Trophoblast cell (in vitro differentiated cells and primary cell): ENCODE results near the gene PIP4P1.

Source experiments
- DNase-seq, 2 donors: peaks; one replicate each; pipeline ENCODE4 v3.0.0-alpha.2; 2016
- H2AFZ ChIP-seq: 2 replicates; pipeline ENCODE4 v1.6.1; 2013; ENCODE audit warnings: low read length, moderate library complexity, mild to moderate bottlenecking; ENCODE audit not compliant: insufficient read depth, poor library complexity
- H2AK5ac ChIP-seq: 2 replicates; pipeline ENCODE4 v1.6.1; 2013; ENCODE audit warnings: mild to moderate bottlenecking, low read length
- H2BK120ac ChIP-seq: 2 replicates; pipeline ENCODE4 v1.6.1; 2013; ENCODE audit warnings: low read length, mild to moderate bottlenecking, moderate library complexity; ENCODE audit not compliant: insufficient read depth, poor library complexity
- H2BK12ac ChIP-seq: 2 replicates; pipeline ENCODE4 v1.6.1; 2013; ENCODE audit warnings: mild to moderate bottlenecking, low read length, moderate library complexity
- H2BK5ac ChIP-seq: 2 replicates; pipeline ENCODE4 v1.6.1; 2013; ENCODE audit warnings: low read length, low read depth, moderate library complexity, mild to moderate bottlenecking; ENCODE audit not compliant: poor library complexity
- H3K14ac ChIP-seq: 2 replicates; pipeline ENCODE4 v1.6.1; 2013; ENCODE audit warnings: mild to moderate bottlenecking, low read length
- H3K18ac ChIP-seq: 2 replicates; pipeline ENCODE4 v1.6.1; 2013; ENCODE audit warnings: mild to moderate bottlenecking, low read length
- H3K23ac ChIP-seq: 2 replicates; pipeline ENCODE4 v1.6.1; 2013; ENCODE audit warnings: low read length
- H3K27ac ChIP-seq: 2 replicates; pipeline ENCODE4 v1.5.1; 2013; ENCODE audit warnings: low read depth, mild to moderate bottlenecking, inconsistent platforms, low read length, moderate library complexity
- H3K27me3 ChIP-seq: 2 replicates; pipeline ENCODE4 v1.6.1; 2013; ENCODE audit warnings: inconsistent platforms, mild to moderate bottlenecking, low read length, moderate library complexity; ENCODE audit not compliant: insufficient read depth
- H3K36me3 ChIP-seq, 2 experiments: 1 replicate in 1 of 2; 2 replicates in 1 of 2; pipeline ENCODE4 v1.6.1; 2013; ENCODE audit warnings: low read length in 2 of 2, mild to moderate bottlenecking in 2 of 2, moderate library complexity in 1 of 2; ENCODE audit not compliant: insufficient read depth in 2 of 2, control insufficient read depth in 1 of 2
- H3K4ac ChIP-seq: 2 replicates; pipeline ENCODE4 v1.6.1; 2013; ENCODE audit warnings: low read depth, mild to moderate bottlenecking, low read length, moderate library complexity
- H3K4me1 ChIP-seq, 2 experiments: 1 replicate in 1 of 2; 2 replicates in 1 of 2; pipeline ENCODE4 v1.6.1; 2013; ENCODE audit warnings: low read length in 2 of 2, mild to moderate bottlenecking in 2 of 2, moderate library complexity in 1 of 2; ENCODE audit not compliant: insufficient read depth in 2 of 2, control insufficient read depth in 1 of 2
- H3K4me2 ChIP-seq: 2 replicates; pipeline ENCODE4 v1.6.1; 2013; ENCODE audit warnings: inconsistent platforms, mild to moderate bottlenecking, low read length, moderate library complexity
- H3K4me3 ChIP-seq: 2 replicates; pipeline ENCODE4 v1.5.1; 2013; ENCODE audit warnings: mild to moderate bottlenecking, low read depth, low read length, inconsistent platforms
- H3K79me1 ChIP-seq: one replicate; pipeline ENCODE4 v1.6.1; 2013; ENCODE audit warnings: low read length
- H3K79me2 ChIP-seq: 2 replicates; pipeline ENCODE4 v1.6.1; 2013; ENCODE audit warnings: low read length, mild to moderate bottlenecking; ENCODE audit not compliant: control insufficient read depth, insufficient read depth, poor library complexity
- H3K9ac ChIP-seq: 2 replicates; pipeline ENCODE4 v1.6.1; 2013; ENCODE audit warnings: mild to moderate bottlenecking, low read length
- H3K9me3 ChIP-seq: 2 replicates; pipeline ENCODE4 v1.6.1; 2013; ENCODE audit warnings: low read depth, mild to moderate bottlenecking, control low read depth, inconsistent platforms, low read length; ENCODE audit not compliant: insufficient read depth
- H4K12ac ChIP-seq: 2 replicates; pipeline ENCODE4 v1.6.1; 2013; ENCODE audit warnings: low read depth, mild to moderate bottlenecking, low read length, moderate library complexity
- H4K8ac ChIP-seq: 2 replicates; pipeline ENCODE4 v1.6.1; 2013; ENCODE audit warnings: low read depth, mild to moderate bottlenecking, low read length, moderate library complexity
- H4K91ac ChIP-seq: one replicate; pipeline ENCODE4 v1.6.1; 2013; ENCODE audit warnings: low read depth, mild to moderate bottlenecking, low read length, moderate library complexity
- WGBS: extraction: QIAGEN DNeasy Blood & Tissue Kit; methylation state at CpG from one replicate; pipeline ENCODE4 v1.1.7; 2013; ENCODE audit warnings: missing lambda C conversion rate; ENCODE audit not compliant: insufficient read length, insufficient coverage; ENCODE audit errors: extremely low coverage; 5-methylcytosine and 5-hydroxymethylcytosine counted together

The PIP4P1 gene

GRCh38 chr14:20469890-20470602 is 8.8 kb upstream of the PIP4P1 start:
- H2AK5ac ChIP-seq, result peak overlapping the region; percentile 4
- no peaks in the 10 kb centered on the region for H3K27me3 ChIP-seq
- H3K14ac ChIP-seq, result peak overlapping the region; percentile 14
- peak overlapping the region; percentile 81 for H3K4me2 ChIP-seq
- H2AFZ ChIP-seq, result peak overlapping the region; percentile 46
- no CpG with 5 or more reads among the region's 12 CpGs for WGBS
- peak overlapping the region; percentile 55 for H3K27ac ChIP-seq
- H2BK120ac ChIP-seq, result peak overlapping the region; percentile 53
- peaks cover 9 to 15% of the 10 kb centered on the region in 2 experiments for H3K36me3 ChIP-seq
- peak overlapping the region; percentile 65 for H2BK5ac ChIP-seq
- H3K79me1 ChIP-seq, result peaks cover 10% of the 10 kb centered on the region
- H3K18ac ChIP-seq, result peak overlapping the region; percentile 87
- H3K79me2 ChIP-seq, result peaks cover 2% of the 10 kb centered on the region
- no peak overlapping the region for H2BK12ac ChIP-seq
- H3K4me1 ChIP-seq, result peaks cover 2 to 8% of the 10 kb centered on the region in 2 experiments
- H4K91ac ChIP-seq, result peak overlapping the region; percentile 45
- H3K4ac ChIP-seq, result peak overlapping the region; percentile 73
- peak overlapping the region; percentile 54 for H4K12ac ChIP-seq
- DNase-seq, result peak; percentile 64 to 69
- H3K23ac ChIP-seq, result no peak overlapping the region
- peak overlapping the region; percentile 24 for H3K9ac ChIP-seq
- peak overlapping the region; percentile 57 for H4K8ac ChIP-seq
- peak overlapping the region; percentile 85 for H3K4me3 ChIP-seq
- no peaks in the 10 kb centered on the region for H3K9me3 ChIP-seq

GRCh38 chr14:20469242-20469889 is 8.1 kb upstream of the PIP4P1 start, which contains the start of gene PNP:
PNP (plus strand) TSS chr14:20469406; CDS start chr14:20469525, 119 bp downstream.
- H2AFZ ChIP-seq, result peak within 1 kb of the TSS; percentile 54

GRCh38 chr14:20468764-20469241 is 7.6 kb upstream of the PIP4P1 start:
- no CpG with 5 or more reads among the region's 16 CpGs for WGBS

More at GRCh38 chr14:20469242-20469889, 8.1 kb upstream of the PIP4P1 start, which contains the start of gene PNP:
- peaks cover 2 to 8% of the 10 kb centered on the region in 2 experiments for H3K4me1 ChIP-seq
- peak within 1 kb of the TSS; percentile 54 for H4K12ac ChIP-seq
- peaks cover 10% of the 10 kb centered on the region for H3K79me1 ChIP-seq
- peaks cover 4 to 9% of the 10 kb centered on the region in 2 experiments for H3K36me3 ChIP-seq
- H2AK5ac ChIP-seq, result peak within 1 kb of the TSS; percentile 4
- H2BK120ac ChIP-seq, result peak within 1 kb of the TSS; percentile 53
- peak within 1 kb of the TSS; percentile 56 for H4K8ac ChIP-seq
- peak within 1 kb of the TSS; percentile 73 for H3K4ac ChIP-seq
- H2BK12ac ChIP-seq, result no peak within 1 kb of the TSS
- no peaks in the 10 kb centered on the region for H3K9me3 ChIP-seq
- H3K4me2 ChIP-seq, result peak within 1 kb of the TSS; percentile 81
- no peak within 1 kb of the TSS for H3K23ac ChIP-seq
- H3K79me2 ChIP-seq, result peaks cover 2% of the 10 kb centered on the region
- H3K18ac ChIP-seq, result peak within 1 kb of the TSS; percentile 87
- WGBS, result no CpG with 5 or more reads among the region's 40 CpGs
- peak within 1 kb of the TSS; percentile 32 for H3K9ac ChIP-seq
- H3K4me3 ChIP-seq, result peak within 1 kb of the TSS; percentile 85
- H3K27ac ChIP-seq, result peak within 1 kb of the TSS; percentile 46
- H2BK5ac ChIP-seq, result peak within 1 kb of the TSS; percentile 65
- peak within 1 kb of the TSS; percentile 14 for H3K14ac ChIP-seq
- no peaks in the 10 kb centered on the region for H3K27me3 ChIP-seq
- peak; percentile 72 to 85 for DNase-seq
- H4K91ac ChIP-seq, result peak within 1 kb of the TSS; percentile 45

GRCh38 chr14:20460458-20461224 is 593 bp downstream of the PIP4P1 start:
- Histone ChIP-seq H2AK5ac (peak overlapping the region; percentile 74), H3K79me2 (peaks cover 10% of the 10 kb centered on the region), H3K27ac (peak overlapping the region; percentile 79), H3K18ac (peak overlapping the region; percentile 91), H3K4ac (peak overlapping the region; percentile 97), H3K9me3 (no peaks in the 10 kb centered on the region), H2BK5ac (peak overlapping the region; percentile 78), H3K4me2 (peak overlapping the region; percentile 80), H2BK120ac (peak overlapping the region; percentile 54), H3K27me3 (no peaks in the 10 kb centered on the region), H3K9ac (peak overlapping the region; percentile 81), H4K12ac (peak overlapping the region; percentile 87), H4K91ac (peak overlapping the region; percentile 96), H3K4me1 (peaks cover 4 to 10% of the 10 kb centered on the region in 2 experiments), H3K14ac (peak overlapping the region; percentile 97), H3K79me1 (peaks cover 3% of the 10 kb centered on the region), H3K23ac (no peak overlapping the region), H2AFZ (peak overlapping the region; percentile 92), H4K8ac (peak overlapping the region; percentile 97), H3K4me3 (peak overlapping the region; percentile 95), H2BK12ac (peak overlapping the region; percentile 23), H3K36me3 (peaks cover 21 to 27% of the 10 kb centered on the region in 2 experiments)
- WGBS, result no CpG with 5 or more reads among the region's 32 CpGs
- DNase-seq, result peak; percentile 16 to 27

More at GRCh38 chr14:20468764-20469241, 7.6 kb upstream of the PIP4P1 start:
- H3K9ac ChIP-seq, result no peak overlapping the region
- DNase-seq, result no peak
- no peak overlapping the region for H3K27ac ChIP-seq
- no peaks in the 10 kb centered on the region for H3K9me3 ChIP-seq
- H2AFZ ChIP-seq, result peak overlapping the region; percentile 54
- no peak overlapping the region for H2BK120ac ChIP-seq
- H3K4me2 ChIP-seq, result peak overlapping the region; percentile 81
- H3K4me3 ChIP-seq, result no peak overlapping the region
- H2BK5ac ChIP-seq, result no peak overlapping the region
- peaks cover 10% of the 10 kb centered on the region for H3K79me1 ChIP-seq
- H4K12ac ChIP-seq, result no peak overlapping the region
- H3K36me3 ChIP-seq, result peaks cover 3 to 7% of the 10 kb centered on the region in 2 experiments
- peak overlapping the region; percentile 40 for H4K8ac ChIP-seq
- H3K4me1 ChIP-seq, result peaks cover 2 to 8% of the 10 kb centered on the region in 2 experiments
- peaks cover 2% of the 10 kb centered on the region for H3K79me2 ChIP-seq
- H3K27me3 ChIP-seq, result no peaks in the 10 kb centered on the region
- H2AK5ac ChIP-seq, result no peak overlapping the region
- no peak overlapping the region for H3K4ac ChIP-seq
- H3K23ac ChIP-seq, result no peak overlapping the region
- no peak overlapping the region for H3K18ac ChIP-seq
- H3K14ac ChIP-seq, result no peak overlapping the region
- no peak overlapping the region for H4K91ac ChIP-seq
- no peak overlapping the region for H2BK12ac ChIP-seq
